Thoracic aorta (tissue), 2 donors: ENCODE data around the gene SORBS2. TPM values are rescaled to one million over a fixed set of nuclear protein-coding genes. Genes with fewer than 3 reads are reported as not detected.

ENCODE experiments used
- ATAC-seq: fragments of 150-250 bp; one replicate; pipeline ENCODE4 v1.8.0; 2017; ENCODE audit warnings: low read depth; ENCODE audit not compliant: insufficient number of reproducible peaks, low FRiP score
- DNase-seq: peaks from one replicate; pipeline ENCODE4 v3.0.0-alpha.2; 2020; ENCODE audit warnings: low spot score
- H3K27ac ChIP-seq, 2 donors: fragments of 200-600 bp; sonication (generic); 1 replicate in 1 of 2; 2 replicates in 1 of 2; pipeline ENCODE4 v1.5.1; 2016; ENCODE audit warnings: mild to moderate bottlenecking in 2 of 2, moderate library complexity in 2 of 2
- H3K27me3 ChIP-seq: fragments of 200-600 bp; sonication (generic); replicated peaks from 2 replicates; pipeline ENCODE4 v1.6.0; 2016; ENCODE audit warnings: mild to moderate bottlenecking; ENCODE audit not compliant: insufficient read depth
- H3K36me3 ChIP-seq: fragments of 200-600 bp; sonication (generic); one replicate; pipeline ENCODE4 v1.5.1; 2016
- H3K4me1 ChIP-seq, 2 donors: fragments of 200-600 bp; sonication (generic); 1 replicate in 1 of 2; 2 replicates in 1 of 2; pipeline versions ENCODE4 v1.5.1 to v1.6.0; 2016; ENCODE audit warnings: low read depth in 2 of 2, mild to moderate bottlenecking in 1 of 2; ENCODE audit not compliant: control insufficient read depth in 1 of 2
- H3K4me3 ChIP-seq: fragments of 200-600 bp; sonication (generic); 2 replicates; pipeline ENCODE4 v1.5.1; 2016; ENCODE audit warnings: mild to moderate bottlenecking
- H3K9me3 ChIP-seq: fragments of 200-600 bp; sonication (generic); 2 replicates; pipeline ENCODE4 v1.5.1; 2016
- total RNA-seq, 2 donors: library from RNA; depleted of rRNA; stranded (reverse); fragments of >200 nt; gene quantifications; one replicate each; pipeline versions ENCODE4 v1.1.0 to v1.2.3, GENCODE V29; 2016
- TF ChIP-seq, protein P1 (sequence below): fragments of 200-600 bp; sonication (generic); IDR thresholded peaks from one replicate; pipeline ENCODE4 v1.5.1; 2019; ENCODE audit warnings: antibody characterized with exemption

Gene SORBS2
- total RNA-seq, 2 donors from 2014 or later = 268 to 443 TPM

DNA sequence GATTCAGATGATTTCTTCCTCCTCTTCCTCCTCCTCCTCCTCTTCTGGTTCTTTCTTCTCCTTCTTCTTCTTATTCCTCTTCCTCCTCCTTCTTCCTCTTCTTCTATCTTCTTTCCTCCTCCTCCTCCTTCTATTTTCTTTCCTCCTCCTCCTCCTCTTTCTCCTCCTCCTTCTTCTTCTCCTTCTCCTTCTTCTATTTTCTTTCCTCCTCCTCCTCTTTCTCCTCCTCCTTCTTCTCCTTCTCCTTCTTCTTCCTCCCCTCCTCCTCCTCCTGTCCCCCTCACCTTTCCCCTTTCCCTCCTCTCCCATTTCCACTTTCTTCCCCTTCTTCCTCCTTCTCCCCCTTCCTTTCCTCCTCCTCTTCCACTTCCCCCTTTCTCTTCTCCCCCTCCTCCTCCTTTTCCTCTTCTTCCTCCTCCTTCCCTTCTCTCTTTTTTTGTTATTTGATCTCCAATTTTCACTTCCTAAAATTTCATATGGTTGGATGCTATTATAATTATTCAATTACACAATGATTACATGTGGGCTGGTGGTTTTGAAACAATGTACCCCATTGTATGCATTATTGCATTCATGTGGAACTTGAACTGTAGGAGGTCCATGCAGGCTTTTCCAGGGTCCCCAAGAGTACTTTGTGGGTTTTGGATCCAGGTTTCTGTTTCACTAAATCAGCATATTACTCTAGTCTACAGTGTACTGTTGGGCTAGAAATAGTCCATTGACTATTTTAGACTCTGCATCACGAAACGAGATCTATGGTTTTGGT, 68.1 kb downstream of the SORBS2 start:
- DNase-seq (no peak), ATAC-seq (no peak)
- TF ChIP-seq, protein P1, sequence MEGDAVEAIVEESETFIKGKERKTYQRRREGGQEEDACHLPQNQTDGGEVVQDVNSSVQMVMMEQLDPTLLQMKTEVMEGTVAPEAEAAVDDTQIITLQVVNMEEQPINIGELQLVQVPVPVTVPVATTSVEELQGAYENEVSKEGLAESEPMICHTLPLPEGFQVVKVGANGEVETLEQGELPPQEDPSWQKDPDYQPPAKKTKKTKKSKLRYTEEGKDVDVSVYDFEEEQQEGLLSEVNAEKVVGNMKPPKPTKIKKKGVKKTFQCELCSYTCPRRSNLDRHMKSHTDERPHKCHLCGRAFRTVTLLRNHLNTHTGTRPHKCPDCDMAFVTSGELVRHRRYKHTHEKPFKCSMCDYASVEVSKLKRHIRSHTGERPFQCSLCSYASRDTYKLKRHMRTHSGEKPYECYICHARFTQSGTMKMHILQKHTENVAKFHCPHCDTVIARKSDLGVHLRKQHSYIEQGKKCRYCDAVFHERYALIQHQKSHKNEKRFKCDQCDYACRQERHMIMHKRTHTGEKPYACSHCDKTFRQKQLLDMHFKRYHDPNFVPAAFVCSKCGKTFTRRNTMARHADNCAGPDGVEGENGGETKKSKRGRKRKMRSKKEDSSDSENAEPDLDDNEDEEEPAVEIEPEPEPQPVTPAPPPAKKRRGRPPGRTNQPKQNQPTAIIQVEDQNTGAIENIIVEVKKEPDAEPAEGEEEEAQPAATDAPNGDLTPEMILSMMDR = no peak
- H3K36me3 ChIP-seq = no peaks in the 10 kb centered on the region
- no peaks in the 10 kb centered on the region for H3K9me3 ChIP-seq
- H3K27ac ChIP-seq = no peak overlapping the region
- no peak overlapping the region for H3K4me3 ChIP-seq
- no peaks in the 10 kb centered on the region for H3K27me3 ChIP-seq
- peaks cover 7 to 44% of the 10 kb centered on the region in 2 donors for H3K4me1 ChIP-seq

DNA sequence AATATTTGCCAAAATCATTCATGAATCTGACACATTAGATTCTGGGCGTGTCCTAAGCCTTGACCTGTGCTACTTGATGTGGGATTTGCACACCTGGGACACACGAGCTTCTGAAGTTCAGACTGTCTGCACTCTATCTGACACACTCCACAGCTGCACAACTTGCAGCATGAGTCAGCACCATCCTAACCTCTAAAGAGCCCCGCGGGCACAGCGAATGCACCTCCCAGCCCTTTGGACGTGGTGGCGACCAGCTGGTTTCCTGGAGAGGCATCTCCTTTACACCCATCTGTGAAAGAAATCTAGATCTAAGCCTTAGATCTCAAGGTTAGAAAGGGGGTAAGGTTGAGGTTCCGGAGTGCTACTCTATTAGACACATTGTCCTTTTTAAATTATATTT, 69.2 kb downstream of the SORBS2 start:
- TF ChIP-seq, protein P1 = no peak
- peaks cover 12 to 49% of the 10 kb centered on the region in 2 donors for H3K4me1 ChIP-seq
- H3K27me3 ChIP-seq = no peaks in the 10 kb centered on the region
- no peak overlapping the region for H3K4me3 ChIP-seq
- H3K27ac ChIP-seq = peak overlapping the region; percentile 10 to 50
- no peaks in the 10 kb centered on the region for H3K36me3 ChIP-seq
- ATAC-seq = no peak
- DNase-seq = no peak
- H3K9me3 ChIP-seq = no peaks in the 10 kb centered on the region

DNA sequence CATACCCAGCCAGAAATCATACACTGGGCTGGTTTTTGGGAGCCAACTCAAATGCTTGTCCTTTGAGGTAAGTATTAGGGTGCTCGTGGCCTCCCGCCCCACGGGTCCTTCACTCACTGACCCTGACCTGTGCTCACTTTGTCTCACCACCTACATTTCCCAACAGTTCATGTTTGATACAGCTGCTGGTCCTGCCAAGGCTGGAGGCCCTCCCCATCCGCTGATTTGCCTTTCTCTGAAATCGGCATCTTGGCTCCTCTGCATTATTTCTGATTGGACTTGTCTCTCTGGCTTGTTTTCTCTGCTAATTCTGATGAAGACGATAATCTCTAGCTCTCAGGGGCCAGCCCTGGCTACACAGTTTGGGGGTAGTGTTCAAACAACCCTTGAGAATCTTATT, 70.2 kb downstream of the SORBS2 start:
- H3K4me3 ChIP-seq = no peak overlapping the region
- H3K27ac ChIP-seq = peak overlapping the region; percentile 10 to 50
- H3K4me1 ChIP-seq = peaks cover 21 to 59% of the 10 kb centered on the region in 2 donors
- no peak for ATAC-seq
- H3K36me3 ChIP-seq = no peaks in the 10 kb centered on the region
- TF ChIP-seq, protein P1 = no peak
- H3K9me3 ChIP-seq = no peaks in the 10 kb centered on the region
- no peak for DNase-seq
- H3K27me3 ChIP-seq = no peaks in the 10 kb centered on the region

DNA sequence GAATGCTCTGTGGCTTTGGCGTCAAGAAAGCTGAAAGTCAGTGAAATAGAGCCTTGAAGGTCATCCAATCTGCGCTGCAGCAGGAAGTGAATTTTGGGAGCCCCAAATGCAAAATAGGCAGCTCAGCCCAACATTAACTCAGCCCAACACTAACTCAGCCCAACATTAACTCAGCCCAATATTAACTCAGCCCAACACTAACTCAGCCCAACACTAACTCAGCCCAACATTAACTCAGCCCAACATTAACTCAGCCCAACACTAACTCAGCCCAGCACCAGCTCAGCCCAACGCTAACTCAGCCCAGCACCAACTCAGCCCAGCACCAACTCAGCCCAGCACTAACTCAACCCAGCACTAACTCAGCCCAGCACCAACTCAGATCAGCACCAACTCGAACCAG, 71.5 kb downstream of the SORBS2 start:
- Histone ChIP-seq H3K4me3 (no peak overlapping the region), H3K9me3 (no peaks in the 10 kb centered on the region), H3K36me3 (no peaks in the 10 kb centered on the region), H3K27ac (peak overlapping the region; percentile 39 to 46), H3K4me1 (peaks cover 28 to 72% of the 10 kb centered on the region in 2 donors), H3K27me3 (no peaks in the 10 kb centered on the region)
- no peak for DNase-seq
- ATAC-seq = no peak
- TF ChIP-seq, protein P1 = no peak

DNA sequence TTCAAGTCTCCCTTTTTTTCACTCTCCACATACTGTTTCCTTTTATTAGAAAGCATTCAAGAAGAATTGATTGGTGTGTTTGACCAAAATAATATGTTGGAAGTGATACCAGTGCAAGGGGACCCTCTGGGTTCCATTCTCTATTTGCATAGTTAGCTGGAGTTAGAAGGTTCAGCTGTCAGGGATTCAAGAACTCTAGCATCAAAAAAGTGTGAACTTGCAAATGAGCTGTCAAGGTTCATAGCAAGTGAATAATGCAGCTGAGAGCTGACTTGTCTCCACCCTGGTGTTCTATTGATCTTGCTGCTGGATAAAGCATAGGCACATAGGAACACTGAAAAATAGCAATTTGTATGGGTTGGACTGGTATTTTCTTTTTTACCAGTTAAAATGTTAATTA, 73.2 kb downstream of the SORBS2 start:
- Histone ChIP-seq H3K36me3 (no peaks in the 10 kb centered on the region), H3K27me3 (no peaks in the 10 kb centered on the region), H3K4me3 (peak overlapping the region; percentile 60), H3K9me3 (no peaks in the 10 kb centered on the region), H3K4me1 (peaks cover 37 to 85% of the 10 kb centered on the region in 2 donors), H3K27ac (peak overlapping the region; percentile 75 to 80)
- ATAC-seq (no peak), DNase-seq (no peak)
- TF ChIP-seq, protein P1 = no peak
